DND-41 (cell line): ENCODE results near the gene GABBR2.

Experiments
- EZH2 ChIP-seq: IDR thresholded peaks from 3 replicates; pipeline ENCODE4 v1.6.1; 2012; ENCODE audit warnings: borderline replicate concordance, low read depth, mild to moderate bottlenecking, moderate library complexity, low read length, inconsistent platforms; ENCODE audit not compliant: severe bottlenecking
- TF ChIP-seq, protein P1 (sequence below): IDR thresholded peaks from 2 replicates; pipeline ENCODE4 v1.5.1; 2012; ENCODE audit warnings: borderline replicate concordance, low read length, moderate library complexity, mild to moderate bottlenecking; ENCODE audit not compliant: poor library complexity, severe bottlenecking; ENCODE audit errors: extremely low read depth

DNA sequence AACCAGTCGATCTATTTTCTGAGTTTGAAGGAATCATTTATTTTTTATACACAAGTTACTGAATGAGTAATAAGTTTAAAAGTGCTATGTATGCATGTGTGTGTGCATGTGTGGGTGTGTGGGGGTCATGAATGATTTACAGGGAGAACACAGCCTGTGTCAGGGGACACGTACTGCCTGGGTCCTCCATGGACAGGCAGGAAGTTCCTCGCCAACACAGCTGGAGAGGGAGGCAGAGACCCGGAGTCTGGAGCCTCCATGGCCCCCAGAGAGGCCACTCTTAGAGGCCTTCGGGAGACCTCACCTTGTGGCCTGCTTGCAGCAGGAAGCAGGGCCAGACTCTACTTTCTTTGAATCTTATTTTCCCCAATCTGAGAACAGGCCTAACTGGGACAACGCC lies 144.7 kb downstream of the GABBR2 start:
- TF ChIP-seq, protein P1, sequence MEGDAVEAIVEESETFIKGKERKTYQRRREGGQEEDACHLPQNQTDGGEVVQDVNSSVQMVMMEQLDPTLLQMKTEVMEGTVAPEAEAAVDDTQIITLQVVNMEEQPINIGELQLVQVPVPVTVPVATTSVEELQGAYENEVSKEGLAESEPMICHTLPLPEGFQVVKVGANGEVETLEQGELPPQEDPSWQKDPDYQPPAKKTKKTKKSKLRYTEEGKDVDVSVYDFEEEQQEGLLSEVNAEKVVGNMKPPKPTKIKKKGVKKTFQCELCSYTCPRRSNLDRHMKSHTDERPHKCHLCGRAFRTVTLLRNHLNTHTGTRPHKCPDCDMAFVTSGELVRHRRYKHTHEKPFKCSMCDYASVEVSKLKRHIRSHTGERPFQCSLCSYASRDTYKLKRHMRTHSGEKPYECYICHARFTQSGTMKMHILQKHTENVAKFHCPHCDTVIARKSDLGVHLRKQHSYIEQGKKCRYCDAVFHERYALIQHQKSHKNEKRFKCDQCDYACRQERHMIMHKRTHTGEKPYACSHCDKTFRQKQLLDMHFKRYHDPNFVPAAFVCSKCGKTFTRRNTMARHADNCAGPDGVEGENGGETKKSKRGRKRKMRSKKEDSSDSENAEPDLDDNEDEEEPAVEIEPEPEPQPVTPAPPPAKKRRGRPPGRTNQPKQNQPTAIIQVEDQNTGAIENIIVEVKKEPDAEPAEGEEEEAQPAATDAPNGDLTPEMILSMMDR: no peak
- TF ChIP-seq EZH2: no peak
